Measurements from ENCODE around the gene HSD17B7. TPM values are rescaled to one million over a fixed set of nuclear protein-coding genes. Genes with fewer than 3 reads are reported as not detected.
A peak's percentile ranks its signal among the peaks of the same experiment; 100 is the strongest.

HSD17B7 gene
- total RNA-seq, 1 donor, result 26.8 TPM

- H3K4me3 ChIP-seq (ENCODE audit: low read depth, low read length), result no peak overlapping the region
- peak; percentile 76 for DNase-seq (ENCODE audit: low read depth)
- TF ChIP-seq CTCF (IDR thresholded peaks at IDR 0.05; ENCODE audit: insufficient read depth, low read depth, low read length), result no peak
Measured at GRCh38 chr1:162856260-162856659, 65.8 kb downstream of the HSD17B7 start.

- no peak for DNase-seq (ENCODE audit: low read depth)
- no peak for TF ChIP-seq CTCF (IDR thresholded peaks at IDR 0.05; ENCODE audit: insufficient read depth, low read depth, low read length)
- no peak overlapping the region for H3K4me3 ChIP-seq (ENCODE audit: low read depth, low read length)
Measured at GRCh38 chr1:162857850-162858249, 67.3 kb downstream of the HSD17B7 start.

GRCh38 chr1:162859191-162859590 lies 68.7 kb downstream of the HSD17B7 start:
- no peak overlapping the region for H3K4me3 ChIP-seq (ENCODE audit: low read depth, low read length)
- DNase-seq (ENCODE audit: low read depth), result no peak
- no peak for TF ChIP-seq CTCF (IDR thresholded peaks at IDR 0.05; ENCODE audit: insufficient read depth, low read depth, low read length)

- no peak for TF ChIP-seq CTCF (IDR thresholded peaks at IDR 0.05; ENCODE audit: insufficient read depth, low read depth, low read length)
- DNase-seq (ENCODE audit: low read depth), result no peak
- no peak within 1 kb of the TSS for H3K4me3 ChIP-seq (ENCODE audit: low read depth, low read length)
Measured at GRCh38 chr1:162861101-162861500, 70.6 kb downstream of the HSD17B7 start, which contains the start of gene CCDC190. CCDC190 (minus strand) TSS chr1:162861175; CDS start chr1:162859646, 1,529 bp downstream.

- no peak for DNase-seq (ENCODE audit: low read depth)
- TF ChIP-seq CTCF (IDR thresholded peaks at IDR 0.05; ENCODE audit: insufficient read depth, low read depth, low read length), result no peak
- H3K4me3 ChIP-seq (ENCODE audit: low read depth, low read length), result no peak overlapping the region
Measured at GRCh38 chr1:162861625-162862024, 71.1 kb downstream of the HSD17B7 start.

Small RNAs within 50 kb of the gene (small RNA-seq; reads per million reads assigned to genes)
- not detected for gene RN7SL861P

Other genes with a start within 250 kb of the HSD17B7 start
- 93.1 and 108 TPM in 2 replicates for gene UAP1, start 229.0 kb upstream of the HSD17B7 start, total RNA-seq
- gene DDR2, start 158.2 kb upstream of the HSD17B7 start, total RNA-seq, result 227 and 289 TPM in 2 replicates
- 0.43 TPM in 1 of 2 replicates, not detected in the other for gene CCDC190, start 70.5 kb downstream of the HSD17B7 start, total RNA-seq